Vagina (tissue), 2 donors: ENCODE data around the gene IGFL4.

Source experiments
- POLR2AphosphoS5 ChIP-seq, 2 donors: sonication (generic); formaldehyde crosslinking; IDR thresholded peaks; one replicate each; pipeline ENCODE4 v1.9.0; 2017; ENCODE audit warnings: antibody characterized with exemption in 2 of 2, mild to moderate bottlenecking in 2 of 2, low read depth in 1 of 2; ENCODE audit not compliant: insufficient read depth in 1 of 2
- TF ChIP-seq, protein P1 (sequence below), 3 experiments: fragments of 450-650 bp in 2 of 3; fragments of 200-600 bp in 1 of 3; sonication (generic) in 1 of 3; IDR thresholded peaks; one replicate each; pipeline ENCODE4 v1.5.1; 2017 to 2019; ENCODE audit warnings: antibody characterized with exemption in 3 of 3, mild to moderate bottlenecking in 2 of 3, moderate library complexity in 2 of 3

DNA sequence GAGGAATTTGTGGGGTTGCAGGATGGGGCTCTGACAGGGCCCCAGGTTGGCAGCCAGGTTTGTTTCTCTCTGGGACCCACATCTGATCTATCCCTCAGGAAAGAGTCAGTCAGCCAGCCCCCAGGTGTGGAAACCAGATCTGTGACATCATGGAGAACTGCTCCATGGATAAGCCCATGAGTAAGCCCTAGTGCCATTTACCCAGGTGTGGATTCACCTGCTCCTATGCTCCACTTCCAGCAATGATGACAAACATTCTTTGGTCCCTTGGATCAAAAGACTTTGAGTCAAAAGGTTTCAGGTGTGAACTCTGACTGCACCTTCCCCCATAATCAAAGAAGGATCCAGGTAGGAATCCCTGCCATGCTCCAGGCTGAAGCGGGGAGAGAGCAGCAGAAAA is 26.9 kb upstream of the IGFL4 start:
- no peak for TF ChIP-seq POLR2AphosphoS5 (IDR thresholded peaks at IDR 0.05; ENCODE audit: insufficient read depth in 1 of 2, low read depth in 1 of 2)
- TF ChIP-seq, protein P1, sequence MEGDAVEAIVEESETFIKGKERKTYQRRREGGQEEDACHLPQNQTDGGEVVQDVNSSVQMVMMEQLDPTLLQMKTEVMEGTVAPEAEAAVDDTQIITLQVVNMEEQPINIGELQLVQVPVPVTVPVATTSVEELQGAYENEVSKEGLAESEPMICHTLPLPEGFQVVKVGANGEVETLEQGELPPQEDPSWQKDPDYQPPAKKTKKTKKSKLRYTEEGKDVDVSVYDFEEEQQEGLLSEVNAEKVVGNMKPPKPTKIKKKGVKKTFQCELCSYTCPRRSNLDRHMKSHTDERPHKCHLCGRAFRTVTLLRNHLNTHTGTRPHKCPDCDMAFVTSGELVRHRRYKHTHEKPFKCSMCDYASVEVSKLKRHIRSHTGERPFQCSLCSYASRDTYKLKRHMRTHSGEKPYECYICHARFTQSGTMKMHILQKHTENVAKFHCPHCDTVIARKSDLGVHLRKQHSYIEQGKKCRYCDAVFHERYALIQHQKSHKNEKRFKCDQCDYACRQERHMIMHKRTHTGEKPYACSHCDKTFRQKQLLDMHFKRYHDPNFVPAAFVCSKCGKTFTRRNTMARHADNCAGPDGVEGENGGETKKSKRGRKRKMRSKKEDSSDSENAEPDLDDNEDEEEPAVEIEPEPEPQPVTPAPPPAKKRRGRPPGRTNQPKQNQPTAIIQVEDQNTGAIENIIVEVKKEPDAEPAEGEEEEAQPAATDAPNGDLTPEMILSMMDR (IDR thresholded peaks at IDR 0.05): no peak
